Body of pancreas (tissue), 4 donors: ENCODE results near the gene MUSK. TPM values are rescaled to one million over a fixed set of nuclear protein-coding genes. Genes with fewer than 3 reads are reported as not detected.
"Not testable (repeated sequence)": the region's sequence is repeated elsewhere in the genome, so short reads cannot be mapped to it uniquely, and the experiment has no call there.

Experiments
- ATAC-seq: fragments of 150-250 bp; one replicate; pipeline ENCODE4 v1.9.1; 2016
- DNase-seq, 4 donors: peaks; one replicate each; pipeline ENCODE4 v3.0.0-alpha.2; 2019
- H3K27ac ChIP-seq, 4 donors: fragments of 200-600 bp; sonication (generic); 1 replicate in 3 of 4; 2 replicates in 1 of 4; pipeline versions ENCODE4 v1.5.1 to v1.6.1; 2016 to 2019; ENCODE audit warnings: mild to moderate bottlenecking in 1 of 4, mixed read lengths in 1 of 4, moderate library complexity in 1 of 4
- H3K27me3 ChIP-seq, 2 donors: fragments of 200-600 bp; sonication (generic); one replicate each; pipeline ENCODE4 v1.6.0; 2016; ENCODE audit warnings: mild to moderate bottlenecking in 1 of 2
- H3K36me3 ChIP-seq, 2 donors: fragments of 200-600 bp; sonication (generic); replicated peaks in 1 of 2; 2 replicates each; pipeline ENCODE4 v1.5.1; 2016; ENCODE audit warnings: low read depth in 2 of 2; ENCODE audit not compliant: insufficient read depth in 1 of 2
- H3K4me1 ChIP-seq: fragments of 200-600 bp; sonication (generic); one replicate; pipeline ENCODE4 v1.6.0; 2016
- H3K4me3 ChIP-seq, 2 donors: fragments of 200-600 bp; sonication (generic); 1 replicate in 1 of 2; 2 replicates in 1 of 2; pipeline ENCODE4 v1.5.1; 2016 to 2019
- H3K9me3 ChIP-seq, 3 donors: fragments of 200-600 bp; sonication (generic); 1 replicate in 2 of 3; 2 replicates in 1 of 3; pipeline ENCODE4 v1.5.1; 2016
- POLR2A ChIP-seq, 3 donors: fragments of 450-650 bp; IDR thresholded peaks; one replicate each; pipeline ENCODE4 v1.6.1; 2016; ENCODE audit warnings: antibody characterized with exemption in 3 of 3, mild to moderate bottlenecking in 2 of 3
- WGBS, 2 donors: methylation state at CpG; one replicate each; pipeline ENCODE4 v1.1.5; 2017; 5-methylcytosine and 5-hydroxymethylcytosine counted together
- intact Hi-C: fragments of 100-400 bp; cut with DNase I; formaldehyde crosslinking; loops from one replicate; pipeline ENCODE4 v1.15.1; 2023
- total RNA-seq, 2 donors: library from RNA; depleted of rRNA; stranded (reverse); fragments of >200 nt; gene quantifications; one replicate each; pipeline ENCODE4 v1.1.0, GENCODE V29; 2016
- TF ChIP-seq, protein P1 (sequence below), 7 experiments: fragments of 450-650 bp in 4 of 7; fragments of 200-600 bp in 3 of 7; sonication (generic) in 3 of 7; IDR thresholded peaks; one replicate each; pipeline ENCODE4 v1.5.1; 2016 to 2019; ENCODE audit warnings: antibody characterized with exemption in 7 of 7

MUSK gene
- total RNA-seq, 2 donors from 2014 or later = not detected

DNA sequence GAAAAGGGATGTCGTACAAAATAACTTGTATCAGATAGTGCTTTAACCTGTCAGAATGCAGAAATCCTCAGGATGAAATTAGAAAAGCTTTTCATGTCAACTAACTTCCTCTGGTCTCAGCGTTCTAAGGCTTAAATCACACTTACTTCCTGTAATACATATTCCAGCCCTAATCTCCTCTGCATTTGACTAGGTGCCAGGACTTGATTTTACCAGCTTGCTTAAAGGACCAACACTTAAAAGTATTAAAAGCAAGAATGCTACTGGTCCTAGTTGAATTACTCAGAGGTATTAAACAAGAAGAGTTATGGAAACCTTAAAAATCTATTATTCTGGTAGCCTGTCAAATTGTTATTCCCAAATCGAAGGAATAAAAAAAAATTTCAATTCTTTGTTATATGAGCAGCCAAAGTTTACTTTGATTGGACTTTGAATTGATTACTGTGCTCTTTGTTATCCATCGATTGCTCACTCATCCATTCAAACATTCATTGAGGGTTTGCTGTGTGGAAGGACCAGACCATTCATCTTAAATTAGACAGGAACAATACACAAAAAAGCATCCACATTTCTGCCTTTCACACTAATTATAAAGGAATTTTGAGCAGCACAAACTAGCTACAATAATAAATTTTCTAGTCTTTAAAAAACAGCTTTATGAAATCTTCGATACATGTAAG lies 108.7 kb downstream of the MUSK start:
- TF ChIP-seq, protein P1, sequence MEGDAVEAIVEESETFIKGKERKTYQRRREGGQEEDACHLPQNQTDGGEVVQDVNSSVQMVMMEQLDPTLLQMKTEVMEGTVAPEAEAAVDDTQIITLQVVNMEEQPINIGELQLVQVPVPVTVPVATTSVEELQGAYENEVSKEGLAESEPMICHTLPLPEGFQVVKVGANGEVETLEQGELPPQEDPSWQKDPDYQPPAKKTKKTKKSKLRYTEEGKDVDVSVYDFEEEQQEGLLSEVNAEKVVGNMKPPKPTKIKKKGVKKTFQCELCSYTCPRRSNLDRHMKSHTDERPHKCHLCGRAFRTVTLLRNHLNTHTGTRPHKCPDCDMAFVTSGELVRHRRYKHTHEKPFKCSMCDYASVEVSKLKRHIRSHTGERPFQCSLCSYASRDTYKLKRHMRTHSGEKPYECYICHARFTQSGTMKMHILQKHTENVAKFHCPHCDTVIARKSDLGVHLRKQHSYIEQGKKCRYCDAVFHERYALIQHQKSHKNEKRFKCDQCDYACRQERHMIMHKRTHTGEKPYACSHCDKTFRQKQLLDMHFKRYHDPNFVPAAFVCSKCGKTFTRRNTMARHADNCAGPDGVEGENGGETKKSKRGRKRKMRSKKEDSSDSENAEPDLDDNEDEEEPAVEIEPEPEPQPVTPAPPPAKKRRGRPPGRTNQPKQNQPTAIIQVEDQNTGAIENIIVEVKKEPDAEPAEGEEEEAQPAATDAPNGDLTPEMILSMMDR (IDR thresholded peaks at IDR 0.05) = no peak
- no peak for TF ChIP-seq POLR2A (IDR thresholded peaks at IDR 0.05)
- ATAC-seq (no peak), DNase-seq (peak in 1 of 4 donors; percentile 10)
- Histone ChIP-seq H3K4me1 (no peaks in the 10 kb centered on the region), H3K36me3 (no peaks in the 10 kb centered on the region), H3K27ac (no peak overlapping the region), H3K4me3 (no peak overlapping the region), H3K27me3 (no peaks in the 10 kb centered on the region), H3K9me3 (no peaks in the 10 kb centered on the region)
- intact Hi-C loops = no loop called here
- WGBS, 2 donors = 38 to 39% methylated on average over 5 of the region's 5 CpGs

DNA sequence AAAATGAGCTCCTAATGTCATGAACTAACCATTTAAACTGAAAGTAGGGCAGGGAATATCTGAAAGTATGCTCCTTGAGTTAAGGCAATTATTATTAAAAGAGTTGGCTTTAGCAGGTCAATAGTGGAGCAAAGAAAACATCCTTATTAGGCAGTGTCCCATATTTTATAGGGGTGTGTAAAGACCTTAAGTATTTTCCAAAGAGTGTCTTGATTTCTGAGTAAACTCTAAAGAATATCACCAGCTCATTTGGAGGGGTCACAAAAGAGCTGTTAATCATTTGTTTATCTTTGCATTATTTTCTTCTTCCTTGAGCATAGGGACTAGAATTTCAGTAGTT lies 109.3 kb downstream of the MUSK start:
- DNase-seq = no peak
- intact Hi-C loops = no loop called here
- H3K4me3 ChIP-seq = no peak overlapping the region
- no peaks in the 10 kb centered on the region for H3K9me3 ChIP-seq
- ATAC-seq = no peak
- no peak for TF ChIP-seq POLR2A (IDR thresholded peaks at IDR 0.05)
- TF ChIP-seq, protein P1 (IDR thresholded peaks at IDR 0.05) = no peak
- no peak overlapping the region for H3K27ac ChIP-seq
- H3K27me3 ChIP-seq = no peaks in the 10 kb centered on the region
- H3K36me3 ChIP-seq = no peaks in the 10 kb centered on the region
- H3K4me1 ChIP-seq = no peaks in the 10 kb centered on the region

DNA sequence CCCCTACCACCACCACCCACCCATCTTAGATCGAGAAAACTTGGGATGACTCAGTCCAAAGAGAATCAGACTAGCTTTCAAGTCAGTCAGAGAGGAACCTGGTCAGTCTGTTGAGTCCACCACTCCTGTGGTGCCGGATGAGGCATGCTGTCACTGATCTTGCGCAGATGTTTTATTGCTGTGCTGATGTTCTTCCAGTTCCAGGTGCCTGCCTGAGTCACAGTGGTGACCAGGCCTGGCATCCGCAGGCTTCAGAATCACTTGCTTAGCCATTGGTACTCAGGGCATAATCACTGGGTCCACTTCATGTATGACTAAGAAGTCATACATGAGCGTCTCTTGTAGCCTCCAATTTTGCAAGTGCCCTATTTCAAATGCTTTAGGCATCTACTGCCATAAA lies 114.1 kb downstream of the MUSK start:
- intact Hi-C loops = no loop called here
- DNase-seq = no peak
- WGBS, 2 donors = 93 to 95% methylated on average over 5 of the region's 5 CpGs

DNA sequence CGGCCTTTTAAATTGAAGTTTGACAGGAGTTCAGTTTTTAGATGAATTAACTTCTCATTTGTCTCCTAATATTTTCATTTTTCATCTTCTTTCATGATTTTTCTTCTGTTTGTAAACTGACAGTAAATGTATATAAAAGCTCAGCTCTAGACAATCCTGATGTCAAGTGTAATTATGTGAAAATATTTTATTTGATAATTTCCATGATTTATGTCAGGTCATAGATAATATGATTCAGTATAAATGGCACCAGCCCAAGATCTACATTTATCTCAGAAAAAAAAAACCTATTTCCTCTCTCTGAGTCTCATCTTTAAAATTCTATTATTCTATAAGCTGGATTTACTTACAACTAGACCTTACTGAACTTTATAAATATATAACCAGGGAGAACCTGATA lies 115.7 kb downstream of the MUSK start:
- Histone ChIP-seq H3K36me3 (no peaks in the 10 kb centered on the region), H3K27me3 (no peaks in the 10 kb centered on the region), H3K27ac (no peak overlapping the region), H3K4me3 (no peak overlapping the region), H3K9me3 (no peaks in the 10 kb centered on the region), H3K4me1 (no peaks in the 10 kb centered on the region)
- 82% methylated on average over 1 of the region's 1 CpG for WGBS, 2 donors
- no peak for ATAC-seq
- TF ChIP-seq, protein P1 (IDR thresholded peaks at IDR 0.05) = no peak
- TF ChIP-seq POLR2A (IDR thresholded peaks at IDR 0.05) = no peak
- intact Hi-C loops = no loop called here
- no peak for DNase-seq

More for the DNA sequence above, 114.1 kb downstream of the MUSK start:
- Histone ChIP-seq H3K36me3 (no peaks in the 10 kb centered on the region), H3K9me3 (no peaks in the 10 kb centered on the region), H3K27ac (no peak overlapping the region), H3K4me3 (no peak overlapping the region), H3K27me3 (no peaks in the 10 kb centered on the region), H3K4me1 (no peaks in the 10 kb centered on the region)
- no peak for TF ChIP-seq POLR2A (IDR thresholded peaks at IDR 0.05)
- TF ChIP-seq, protein P1 (IDR thresholded peaks at IDR 0.05) = no peak
- ATAC-seq = no peak

DNA sequence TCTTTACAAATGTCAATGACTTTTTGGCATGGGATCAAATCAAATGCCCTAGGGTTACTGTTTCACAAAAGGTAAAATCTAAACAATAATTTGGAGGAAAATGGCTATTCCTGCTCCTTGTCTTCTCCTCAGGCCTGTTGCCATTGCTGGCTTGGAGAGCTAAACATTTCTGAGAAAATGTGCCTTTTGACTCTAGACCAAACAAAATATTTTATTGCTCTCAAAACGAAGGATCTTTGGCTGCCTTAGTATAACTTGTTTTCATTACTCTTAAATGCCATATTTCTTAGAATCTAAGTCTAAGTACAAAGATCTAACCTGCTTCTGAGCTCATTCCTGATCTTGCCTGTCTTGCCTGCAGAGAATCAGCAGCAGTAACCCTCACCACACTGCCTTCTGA lies 116.6 kb downstream of the MUSK start:
- H3K27ac ChIP-seq = no peak overlapping the region
- H3K36me3 ChIP-seq = no peaks in the 10 kb centered on the region
- WGBS, 2 donors = 42 to 55% methylated on average over 1 of the region's 1 CpG
- TF ChIP-seq POLR2A (IDR thresholded peaks at IDR 0.05) = no peak
- TF ChIP-seq, protein P1 (IDR thresholded peaks at IDR 0.05) = no peak
- no peaks in the 10 kb centered on the region for H3K4me1 ChIP-seq
- no peaks in the 10 kb centered on the region for H3K9me3 ChIP-seq
- no peaks in the 10 kb centered on the region for H3K27me3 ChIP-seq
- H3K4me3 ChIP-seq = no peak overlapping the region
- DNase-seq (no peak), ATAC-seq (no peak)
- intact Hi-C loops = no loop called here

DNA sequence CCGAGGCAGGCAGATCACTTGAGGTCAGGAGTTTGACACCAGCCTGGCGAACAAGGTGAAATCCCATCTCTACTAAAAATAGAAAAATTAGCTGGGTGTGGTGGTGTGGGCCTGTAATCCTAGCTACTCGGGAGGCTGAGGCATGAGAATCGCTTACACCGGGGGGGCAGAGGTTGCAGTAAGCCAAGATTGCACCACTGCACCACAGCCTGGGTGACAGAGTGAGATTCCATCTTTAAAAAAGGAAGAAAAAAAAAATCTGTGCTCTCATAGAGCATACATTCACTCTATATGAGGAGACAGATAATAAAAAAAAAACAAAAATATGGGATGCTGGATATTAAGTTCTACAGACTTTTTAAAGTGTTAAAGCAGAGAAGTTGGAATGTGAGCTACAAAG lies 119.8 kb downstream of the MUSK start:
- H3K4me1 ChIP-seq, H3K9me3 ChIP-seq, ATAC-seq, H3K4me3 ChIP-seq, H3K27ac ChIP-seq, H3K36me3 ChIP-seq, H3K27me3 ChIP-seq, DNase-seq, intact Hi-C loops: not testable (repeated sequence)
- WGBS, 2 donors = 95% methylated on average over 5 of the region's 5 CpGs
